K562 (cell line): ENCODE measurements around the gene NMNAT2. TPM values are rescaled to one million over a fixed set of nuclear protein-coding genes. Genes with fewer than 3 reads are reported as not detected.
A peak's percentile ranks its signal among the peaks of the same experiment; 100 is the strongest.

ENCODE experiments used
- ATAC-seq: fragments of 200-7000 bp; cut with Tn5 transposase; 3 replicates; pipeline ENCODE4 v1.9.1; 2020; ENCODE audit warnings: moderate library complexity
- BruUV-seq: library from RNA; stranded (reverse); fragments of 400-500 nt; replicated peaks from 2 replicates; lab custom pipeline; 2021; lab: Mats Ljungman, UMichigan
- CTCF ChIA-PET: fragments of 300-600 bp; formaldehyde crosslinking; extraction: SDS; loops from one replicate; lab custom pipeline; 2021; ENCODE audit warnings: low intra/inter-chr PET ratio; lab: Yijun Ruan, JAX
- POLR2A ChIA-PET: fragments of 300-600, 350-650 bp; sonication (Branson Sonifier 250); formaldehyde crosslinking; extraction: SDS; loops from one replicate; lab custom pipeline; 2021; ENCODE audit warnings: antibody characterized with exemption, inconsistent platforms; lab: Yijun Ruan, JAX
- DNase-seq, 4 experiments: peaks; one replicate each; pipeline versions ENCODE4 v3.0.0 to v3.0.0-alpha.2; 2011 to 2018; ENCODE audit warnings: low spot score in 3 of 4, mixed read lengths in 3 of 4; ENCODE audit errors: extremely low read depth in 1 of 4
- FAIRE-seq: peaks from 2 replicates; lab custom pipeline; 2011; peaks lifted over from hg19 to GRCh38; lab: Jason Lieb, UNC
- H2AFZ ChIP-seq: 2 replicates; pipeline ENCODE4 v1.6.0; 2011; ENCODE audit warnings: low read depth, low read length, control low read depth, inconsistent platforms
- H3K27ac ChIP-seq: fragments of 200-600 bp; 3 replicates; pipeline ENCODE4 v1.8.0; 2011; ENCODE audit warnings: low read depth, mild to moderate bottlenecking, control low read depth, inconsistent platforms, low read length, moderate library complexity, mixed read lengths; ENCODE audit errors: extremely low read depth
- H3K27me3 ChIP-seq, 2 experiments: fragments of 300-600 bp in 1 of 2; 2 replicates in 1 of 2; 3 replicates in 1 of 2; pipeline versions ENCODE4 v1.6.0 to v1.8.0; 2011; ENCODE audit warnings: inconsistent platforms in 2 of 2, low read length in 2 of 2, mild to moderate bottlenecking in 1 of 2, mixed read lengths in 1 of 2, moderate library complexity in 1 of 2; ENCODE audit not compliant: control insufficient read depth in 2 of 2, insufficient read depth in 2 of 2
- H3K36me3 ChIP-seq: fragments of 300-600 bp; 3 replicates; pipeline ENCODE4 v1.8.0; 2011; ENCODE audit warnings: mild to moderate bottlenecking, low read length, inconsistent platforms; ENCODE audit not compliant: control insufficient read depth, insufficient read depth
- H3K4me1 ChIP-seq, 2 experiments: fragments of 200-600 bp in 1 of 2; replicated peaks in 1 of 2; 2 replicates in 1 of 2; 3 replicates in 1 of 2; pipeline versions ENCODE4 v1.5.1 to v1.8.0; 2011; ENCODE audit warnings: inconsistent platforms in 2 of 2, low read length in 2 of 2, mild to moderate bottlenecking in 1 of 2, mixed read lengths in 1 of 2, moderate library complexity in 1 of 2; ENCODE audit not compliant: control insufficient read depth in 2 of 2, insufficient read depth in 2 of 2
- H3K4me2 ChIP-seq: 2 replicates; pipeline ENCODE4 v1.6.1; 2011; ENCODE audit warnings: low read length, control low read depth, inconsistent platforms, mixed read lengths; ENCODE audit not compliant: insufficient read depth
- H3K4me3 ChIP-seq: fragments of 200-600 bp; sonication (generic), shearing (Covaris generic); 2 replicates; pipeline ENCODE4 v1.5.1; 2016; ENCODE audit warnings: control low read depth, inconsistent platforms
- H3K79me2 ChIP-seq: fragments of 200-600 bp; 3 replicates; pipeline ENCODE4 v1.8.0; 2011; ENCODE audit warnings: low read length, inconsistent platforms; ENCODE audit not compliant: control insufficient read depth, insufficient read depth
- H3K9ac ChIP-seq, 2 experiments: 2 replicates each; pipeline versions ENCODE4 v1.6.0 to v1.6.1; 2011; ENCODE audit warnings: low read depth in 2 of 2, low read length in 2 of 2, control low read depth in 1 of 2, inconsistent platforms in 1 of 2, mild to moderate bottlenecking in 1 of 2, mixed read lengths in 1 of 2; ENCODE audit not compliant: insufficient read depth in 1 of 2
- H3K9me1 ChIP-seq: one replicate; pipeline ENCODE4 v1.6.0; 2011; ENCODE audit warnings: inconsistent platforms, mild to moderate bottlenecking, low read length, moderate library complexity; ENCODE audit not compliant: control insufficient read depth, insufficient read depth
- H3K9me3 ChIP-seq: replicated peaks from 2 replicates; pipeline ENCODE4 v1.5.1; 2011; ENCODE audit warnings: low read depth, low read length, inconsistent platforms; ENCODE audit not compliant: control insufficient read depth, insufficient read depth
- H4K20me1 ChIP-seq: replicated peaks from 2 replicates; pipeline ENCODE4 v1.6.1; 2011; ENCODE audit warnings: low read length, inconsistent platforms, mixed read lengths; ENCODE audit not compliant: control insufficient read depth, insufficient read depth
- DMBX1 ChIP-seq: fragments of 250-450 bp; sonication (Bioruptor Pico); IDR thresholded peaks from 2 replicates; pipeline ENCODE4 v1.8.0; 2022; ENCODE audit warnings: inconsistent platforms, mild to moderate bottlenecking, moderate library complexity, borderline replicate concordance
- EZH2 ChIP-seq: IDR thresholded peaks from 2 replicates; pipeline ENCODE4 v1.6.1; 2012; ENCODE audit warnings: low read depth, mild to moderate bottlenecking, inconsistent platforms, low read length, borderline replicate concordance
- FOXA3 ChIP-seq, 2 experiments: fragments of 450-650 bp in 1 of 2; sonication (generic) in 1 of 2; formaldehyde crosslinking; IDR thresholded peaks in 1 of 2; conservative IDR thresholded peaks in 1 of 2; 2 replicates each; pipeline versions ENCODE4 v1.4.0 to v1.8.0; 2020 to 2022; ENCODE audit warnings: mild to moderate bottlenecking in 2 of 2, missing genetic modification reagents in 1 of 2
- HNRNPLL ChIP-seq: fragments of 200-400 bp; formaldehyde crosslinking; IDR thresholded peaks from 2 replicates; pipeline ENCODE4 v1.6.1; 2017; ENCODE audit warnings: low read length, low read depth, mild to moderate bottlenecking; ENCODE audit not compliant: poor library complexity, severe bottlenecking
- NRF1 ChIP-seq, 2 experiments: fragments of 450-650 bp; IDR thresholded peaks in 1 of 2; conservative IDR thresholded peaks in 1 of 2; 2 replicates each; pipeline ENCODE4 v1.6.1; 2014; ENCODE audit warnings: mild to moderate bottlenecking in 2 of 2
- PML ChIP-seq: IDR thresholded peaks from 2 replicates; pipeline ENCODE4 v1.6.1; 2012; ENCODE audit warnings: low read length, inconsistent platforms
- SRSF7 ChIP-seq: fragments of 200-400 bp; formaldehyde crosslinking; optimal IDR thresholded peaks from 2 replicates; pipeline ENCODE3; 2017; ENCODE audit warnings: mild to moderate bottlenecking, low read depth, low read length
- ZBTB34 ChIP-seq: fragments of 250-450 bp; sonication (Bioruptor Pico); IDR thresholded peaks from 2 replicates; pipeline ENCODE4 v1.8.0; 2021; ENCODE audit warnings: mild to moderate bottlenecking, moderate library complexity
- ZNF511 ChIP-seq: sonication (generic); formaldehyde crosslinking; IDR thresholded peaks from 2 replicates; pipeline ENCODE4 v1.8.0; 2022; ENCODE audit warnings: mild to moderate bottlenecking, missing genetic modification reagents
- WGBS: fragments of 100-300 bp; shearing (Covaris generic); methylation state at CpG from one replicate; pipeline ENCODE4 v1.1.6; 2016; ENCODE audit warnings: low coverage, mixed read lengths; ENCODE audit not compliant: insufficient coverage; ENCODE audit errors: missing lambda C conversion rate; 5-methylcytosine and 5-hydroxymethylcytosine counted together
- in situ Hi-C: fragments of 300-500 bp; cut with MboI; formaldehyde crosslinking; loops from 4 replicates; pipeline ENCODE4 v1.15.0; 2018; ENCODE audit warnings: inconsistent platforms, mixed read lengths
- intact Hi-C: fragments of 100-400 bp; cut with micrococcal nuclease; formaldehyde crosslinking; loops from 2 replicates; pipeline ENCODE4 v1.14.2; 2022
- polyA plus RNA-seq, 8 experiments: library from polyadenylated mRNA; depleted of rRNA in 4 of 8; stranded (reverse) in 5 of 8; unstranded in 3 of 8; fragments of >200 nt; fragmentation: Nextera tagmentation in 2 of 8; fragmentation: Illumina TruSeq in 1 of 8; extraction: Ambion mirVana in 2 of 8; extraction: Trizol in 1 of 8; gene quantifications; 2 replicates each; pipeline versions ENCODE4 v1.2.1 to v1.2.3, GENCODE V29; 2011 to 2014; ENCODE audit warnings: inconsistent platforms in 1 of 8, missing spikeins in 1 of 8
- total RNA-seq, 7 experiments: library from RNA; depleted of rRNA in 6 of 7; stranded (reverse); fragments of >200 nt in 6 of 7; fragmentation: Illumina TruSeq in 2 of 7; extraction: Trizol in 2 of 7; gene quantifications; 2 replicates each; pipeline versions ENCODE4 v1.2.1 to v1.2.3, GENCODE V29; 2011 to 2021; ENCODE audit warnings: low replicate concordance in 1 of 7

Gene NMNAT2
- total and polyA plus RNA-seq, 9 of the 15 experiments (the other 6 are each of a cell fraction or from before 2014, with no cell fraction given) = not detected

GRCh38 chr1:183236158-183236725, 181.9 kb downstream of the NMNAT2 start:
- intact Hi-C loops = no loop called here
- Histone ChIP-seq H3K27ac (no peak overlapping the region), H3K36me3 (no peaks in the 10 kb centered on the region), H3K4me2 (no peak overlapping the region), H3K9me1 (no peaks in the 10 kb centered on the region), H3K4me3 (no peak overlapping the region), H3K9me3 (no peaks in the 10 kb centered on the region), H3K27me3 (peaks cover 6 to 28% of the 10 kb centered on the region in 2 experiments), H2AFZ (no peak overlapping the region), H4K20me1 (no peaks in the 10 kb centered on the region), H3K4me1 (no peaks in the 10 kb centered on the region), H3K79me2 (no peaks in the 10 kb centered on the region), H3K9ac (no peak overlapping the region)
- TF ChIP-seq ZNF511 (CRISPR knock-in tag) (no peak), FOXA3 (CRISPR knock-in tag; conservative IDR thresholded peaks at IDR 0.05 in 1 of 2, IDR thresholded peaks at IDR 0.05 in 1 of 2) (no peak), HNRNPLL (no peak), SRSF7 (no peak), NRF1 (conservative IDR thresholded peaks at IDR 0.05 in 1 of 2, IDR thresholded peaks at IDR 0.05 in 1 of 2) (no peak), PML (no peak), EZH2 (no peak), DMBX1 (no peak), ZBTB34 (CRISPR knock-in tag) (no peak)
- WGBS = 7% methylated on average over 6 of the region's 6 CpGs
- DNase-seq (peak in 1 of 4 experiments; percentile 6), FAIRE-seq (no peak), ATAC-seq (no peak)
- in situ Hi-C loops = loop anchor here (25.0 kb wide), 1 partner anchor 274 kb away; the partner anchor contains the start of gene SHCBP1L
- BruUV-seq = no TSS peak
- ChIA-PET POLR2A (no interaction called here), CTCF (interaction anchor here (0.8 kb wide), 1 partner anchor 274 kb away, joined by 3 read pairs; no protein-coding TSS in a partner anchor)
